ENCODE results near the gene MCM8. TPM values are rescaled to one million over a fixed set of nuclear protein-coding genes. Genes with fewer than 3 reads are reported as not detected.

MCM8 gene
- total RNA-seq, result 1 to 10 TPM; 3.8 to 5.1 TPM

DNA sequence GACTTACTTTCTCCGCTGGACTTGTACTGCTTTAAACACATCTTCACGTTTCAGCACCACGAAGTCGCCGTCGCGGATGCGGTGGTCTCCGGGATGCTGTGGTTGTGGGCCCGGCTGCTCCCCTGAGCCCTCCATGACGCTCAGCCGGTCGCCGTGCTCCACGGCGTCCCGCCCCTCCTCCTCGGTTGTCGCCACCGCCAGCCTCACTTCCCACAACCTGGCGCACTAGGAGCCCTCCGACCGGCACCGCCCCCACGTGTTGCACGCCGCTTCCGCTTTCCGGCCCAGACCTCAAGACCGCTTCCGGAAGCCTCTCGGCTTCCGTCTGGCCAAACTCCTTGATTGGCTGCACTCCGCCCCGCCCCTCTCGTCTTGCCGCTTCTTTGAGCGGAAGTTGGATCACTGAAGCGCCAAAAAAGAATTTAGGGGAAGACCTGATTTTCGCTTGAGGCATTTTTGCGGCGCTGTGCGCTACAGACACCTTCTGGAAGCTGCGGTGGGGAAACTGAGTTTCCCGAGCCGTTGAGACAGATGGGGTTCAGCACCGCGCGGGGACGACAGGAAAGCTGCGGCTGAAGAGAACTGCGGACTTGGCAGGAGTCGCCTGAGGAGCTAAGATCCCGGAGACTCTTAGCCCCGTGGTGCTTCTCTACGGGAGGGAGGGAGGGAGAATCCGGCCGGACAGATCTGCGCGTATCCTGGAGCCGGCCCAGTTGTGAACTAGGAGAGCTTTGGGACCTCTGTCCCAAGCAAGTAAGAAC, at the start of gene MCM8, which contains the start of gene TRMT6:
MCM8 (plus strand) TSS at position 382 of the 761 bp plus-strand sequence. CDS start 1,364 bp downstream, outside the sequence.
TRMT6 (minus strand) TSS at position 263 of the 761 bp plus-strand sequence; CDS start at position 135, 128 bp downstream.
- H3K4me3 ChIP-seq, result peak within 1 kb of the TSS; percentile 91
- H3K4me1 ChIP-seq (ENCODE audit: control insufficient read depth in 1 of 2, low read depth in 2 of 2), result peaks cover 18 to 21% of the 10 kb centered on the region in 2 donors
- DNase-seq (ENCODE audit: low spot score), result peak; percentile 92
- ATAC-seq (ENCODE audit: insufficient number of reproducible peaks, low FRiP score, low read depth), result peak; percentile 94
- H3K27me3 ChIP-seq (replicated peaks; ENCODE audit: insufficient read depth), result no peaks in the 10 kb centered on the region
- no peaks in the 10 kb centered on the region for H3K9me3 ChIP-seq
- no peak for TF ChIP-seq CTCF (IDR thresholded peaks at IDR 0.05)
- H3K36me3 ChIP-seq, result peaks cover 3% of the 10 kb centered on the region
- peak within 1 kb of the TSS; percentile 65 to 74 for H3K27ac ChIP-seq

DNA sequence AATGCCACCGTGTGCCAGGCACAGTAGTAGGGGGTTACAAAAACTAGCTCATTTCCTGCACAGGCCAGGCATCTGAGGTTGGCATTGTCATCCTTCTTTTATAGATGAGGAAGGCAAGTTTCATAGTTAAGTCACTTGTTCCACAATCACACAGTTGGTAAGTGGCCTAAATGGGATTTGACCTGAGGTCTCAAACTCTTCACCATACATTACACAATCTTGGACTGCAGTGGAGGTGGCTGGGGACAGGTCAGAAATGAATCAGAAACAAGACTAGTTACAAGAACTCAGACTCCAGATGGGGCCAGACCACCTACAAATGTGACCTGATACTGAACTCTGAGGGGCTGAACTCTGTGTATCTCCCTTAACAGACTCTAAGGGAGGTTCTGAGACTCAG, 49.5 kb upstream of the MCM8 start:
- Histone ChIP-seq H3K4me1 (ENCODE audit: control insufficient read depth in 1 of 2, low read depth in 2 of 2) (no peaks in the 10 kb centered on the region), H3K9me3 (no peaks in the 10 kb centered on the region), H3K27ac (no peak overlapping the region), H3K36me3 (no peaks in the 10 kb centered on the region), H3K4me3 (no peak overlapping the region), H3K27me3 (replicated peaks; ENCODE audit: insufficient read depth) (no peaks in the 10 kb centered on the region)
- no peak for DNase-seq (ENCODE audit: low spot score)
- no peak for TF ChIP-seq CTCF (IDR thresholded peaks at IDR 0.05)
- no peak for ATAC-seq (ENCODE audit: insufficient number of reproducible peaks, low FRiP score, low read depth)

GRCh38 chr20:5908981-5909380, 41.5 kb upstream of the MCM8 start:
- no peak overlapping the region for H3K27ac ChIP-seq
- peaks cover 4 to 5% of the 10 kb centered on the region in 2 donors for H3K4me1 ChIP-seq (ENCODE audit: control insufficient read depth in 1 of 2, low read depth in 2 of 2)
- no peak for DNase-seq (ENCODE audit: low spot score)
- H3K4me3 ChIP-seq, result no peak overlapping the region
- no peaks in the 10 kb centered on the region for H3K27me3 ChIP-seq (replicated peaks; ENCODE audit: insufficient read depth)
- TF ChIP-seq CTCF (IDR thresholded peaks at IDR 0.05), result no peak
- no peak for ATAC-seq (ENCODE audit: insufficient number of reproducible peaks, low FRiP score, low read depth)
- no peaks in the 10 kb centered on the region for H3K9me3 ChIP-seq
- no peaks in the 10 kb centered on the region for H3K36me3 ChIP-seq

DNA sequence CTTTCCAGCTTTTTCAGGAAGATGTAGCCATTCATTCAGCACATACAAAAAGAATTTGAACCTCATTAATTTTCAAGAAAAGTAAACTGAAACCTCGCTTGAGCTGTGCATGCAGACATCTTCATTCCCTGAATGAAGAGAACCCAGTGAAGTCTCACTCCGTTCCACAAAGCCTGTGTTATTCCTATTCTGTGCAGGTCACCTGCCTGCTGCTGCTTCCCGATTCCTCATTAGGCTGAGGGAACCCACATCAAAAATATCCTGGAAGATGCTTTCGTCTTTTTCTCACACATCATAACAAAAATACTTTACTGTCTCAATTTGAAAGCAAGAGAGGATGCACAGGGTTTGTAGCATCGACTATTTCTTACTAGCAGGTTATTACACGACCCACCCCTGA, 40.3 kb upstream of the MCM8 start:
- Histone ChIP-seq H3K36me3 (no peaks in the 10 kb centered on the region), H3K4me3 (no peak overlapping the region), H3K9me3 (no peaks in the 10 kb centered on the region), H3K4me1 (ENCODE audit: control insufficient read depth in 1 of 2, low read depth in 2 of 2) (peaks cover 4 to 5% of the 10 kb centered on the region in 2 donors), H3K27me3 (replicated peaks; ENCODE audit: insufficient read depth) (no peaks in the 10 kb centered on the region), H3K27ac (no peak overlapping the region)
- TF ChIP-seq CTCF (IDR thresholded peaks at IDR 0.05), result no peak
- ATAC-seq (ENCODE audit: insufficient number of reproducible peaks, low FRiP score, low read depth) (no peak), DNase-seq (ENCODE audit: low spot score) (no peak)

GRCh38 chr20:5913166-5913565, 37.3 kb upstream of the MCM8 start:
- TF ChIP-seq CTCF (IDR thresholded peaks at IDR 0.05), result no peak
- DNase-seq (ENCODE audit: low spot score) (no peak), ATAC-seq (ENCODE audit: insufficient number of reproducible peaks, low FRiP score, low read depth) (no peak)
- Histone ChIP-seq H3K27ac (no peak overlapping the region), H3K36me3 (no peaks in the 10 kb centered on the region), H3K4me3 (no peak overlapping the region), H3K4me1 (ENCODE audit: control insufficient read depth in 1 of 2, low read depth in 2 of 2) (peaks cover 4 to 5% of the 10 kb centered on the region in 2 donors), H3K27me3 (replicated peaks; ENCODE audit: insufficient read depth) (no peaks in the 10 kb centered on the region), H3K9me3 (no peaks in the 10 kb centered on the region)
